ENCODE results near the gene USP14.
"Not testable (repeated sequence)": the region's sequence is repeated elsewhere in the genome, so short reads cannot be mapped to it uniquely, and the experiment has no call there.

USP14 gene

GRCh38 chr18:136433-136832, 21.9 kb upstream of the USP14 start:
- Histone ChIP-seq H3K9me2 (replicated peaks; ENCODE audit: control insufficient read depth, low read length) (no peaks in the 10 kb centered on the region), H3F3A (ENCODE audit: control insufficient read depth, insufficient read depth) (no peaks in the 10 kb centered on the region), H3K27ac (ENCODE audit: low read depth, low read length) (no peak overlapping the region), H4K20me1 (ENCODE audit: control insufficient read depth, insufficient read depth, low read depth, low read length) (no peaks in the 10 kb centered on the region), H3K4me1 (ENCODE audit: control insufficient read depth, low read length) (no peaks in the 10 kb centered on the region), H3K4me3 (ENCODE audit: low read length) (no peak overlapping the region), H3K79me2 (ENCODE audit: control insufficient read depth, low read length) (no peaks in the 10 kb centered on the region), H3K9me3 (ENCODE audit: control insufficient read depth, insufficient read depth, low read length) (no peaks in the 10 kb centered on the region; the same call in 1 of the 2 replicates), H3K4me2 (ENCODE audit: low read length) (no peak overlapping the region), H3K27me3 (ENCODE audit: control insufficient read depth, low read length) (no peaks in the 10 kb centered on the region), H3K36me3 (ENCODE audit: control insufficient read depth, low read length) (no peaks in the 10 kb centered on the region)
- TF ChIP-seq, protein P1, sequence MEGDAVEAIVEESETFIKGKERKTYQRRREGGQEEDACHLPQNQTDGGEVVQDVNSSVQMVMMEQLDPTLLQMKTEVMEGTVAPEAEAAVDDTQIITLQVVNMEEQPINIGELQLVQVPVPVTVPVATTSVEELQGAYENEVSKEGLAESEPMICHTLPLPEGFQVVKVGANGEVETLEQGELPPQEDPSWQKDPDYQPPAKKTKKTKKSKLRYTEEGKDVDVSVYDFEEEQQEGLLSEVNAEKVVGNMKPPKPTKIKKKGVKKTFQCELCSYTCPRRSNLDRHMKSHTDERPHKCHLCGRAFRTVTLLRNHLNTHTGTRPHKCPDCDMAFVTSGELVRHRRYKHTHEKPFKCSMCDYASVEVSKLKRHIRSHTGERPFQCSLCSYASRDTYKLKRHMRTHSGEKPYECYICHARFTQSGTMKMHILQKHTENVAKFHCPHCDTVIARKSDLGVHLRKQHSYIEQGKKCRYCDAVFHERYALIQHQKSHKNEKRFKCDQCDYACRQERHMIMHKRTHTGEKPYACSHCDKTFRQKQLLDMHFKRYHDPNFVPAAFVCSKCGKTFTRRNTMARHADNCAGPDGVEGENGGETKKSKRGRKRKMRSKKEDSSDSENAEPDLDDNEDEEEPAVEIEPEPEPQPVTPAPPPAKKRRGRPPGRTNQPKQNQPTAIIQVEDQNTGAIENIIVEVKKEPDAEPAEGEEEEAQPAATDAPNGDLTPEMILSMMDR (IDR thresholded peaks at IDR 0.05; ENCODE audit: low read depth, low read length, poor library complexity, severe bottlenecking): no peak
- no peak for TF ChIP-seq EZH2phosphoT487 (IDR thresholded peaks at IDR 0.05; ENCODE audit: borderline replicate concordance, low read length)

DNA sequence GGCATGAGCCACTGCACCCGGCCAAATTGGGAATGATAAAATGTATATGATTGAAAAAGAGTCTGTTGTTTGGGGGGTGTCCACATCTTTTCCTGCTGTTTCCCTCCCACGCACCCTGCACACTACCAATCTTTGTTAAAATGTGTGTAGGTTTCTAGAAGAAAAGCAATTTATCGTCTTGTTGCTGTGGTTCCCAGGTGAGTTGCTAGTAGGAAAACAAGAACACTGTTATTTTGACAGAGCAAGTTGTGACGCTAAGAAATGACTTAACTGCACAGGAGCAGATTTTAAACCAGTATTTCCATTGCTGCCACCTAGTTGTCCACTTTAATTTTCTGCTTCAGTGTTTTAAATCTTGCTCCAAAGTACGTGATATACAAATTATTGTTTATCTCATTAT, 21.0 kb upstream of the USP14 start:
- no peaks in the 10 kb centered on the region for H3F3A ChIP-seq (ENCODE audit: control insufficient read depth, insufficient read depth)
- no peaks in the 10 kb centered on the region for H3K79me2 ChIP-seq (ENCODE audit: control insufficient read depth, low read length)
- H3K4me1 ChIP-seq (ENCODE audit: control insufficient read depth, low read length): no peaks in the 10 kb centered on the region
- no peak overlapping the region for H3K4me3 ChIP-seq (ENCODE audit: low read length)
- no peaks in the 10 kb centered on the region for H3K27me3 ChIP-seq (ENCODE audit: control insufficient read depth, low read length)
- H3K9me2 ChIP-seq (replicated peaks; ENCODE audit: control insufficient read depth, low read length): no peaks in the 10 kb centered on the region
- H3K36me3 ChIP-seq (ENCODE audit: control insufficient read depth, low read length): no peaks in the 10 kb centered on the region
- no peak for TF ChIP-seq EZH2phosphoT487 (IDR thresholded peaks at IDR 0.05; ENCODE audit: borderline replicate concordance, low read length)
- TF ChIP-seq, protein P1 (IDR thresholded peaks at IDR 0.05; ENCODE audit: low read depth, low read length, poor library complexity, severe bottlenecking): no peak
- H4K20me1 ChIP-seq (ENCODE audit: control insufficient read depth, insufficient read depth, low read depth, low read length): no peaks in the 10 kb centered on the region
- no peaks in the 10 kb centered on the region; the same call in 1 of the 2 replicates for H3K9me3 ChIP-seq (ENCODE audit: control insufficient read depth, insufficient read depth, low read length)
- H3K27ac ChIP-seq (ENCODE audit: low read depth, low read length): no peak overlapping the region
- H3K4me2 ChIP-seq (ENCODE audit: low read length): no peak overlapping the region

GRCh38 chr18:140670-141266, 17.6 kb upstream of the USP14 start:
- no peak for TF ChIP-seq EZH2phosphoT487 (IDR thresholded peaks at IDR 0.05; ENCODE audit: borderline replicate concordance, low read length)
- TF ChIP-seq, protein P1 (IDR thresholded peaks at IDR 0.05; ENCODE audit: low read depth, low read length, poor library complexity, severe bottlenecking): no peak
- Histone ChIP-seq H3K9me3 (ENCODE audit: control insufficient read depth, insufficient read depth, low read length) (no peaks in the 10 kb centered on the region; the same call in 1 of the 2 replicates), H4K20me1 (ENCODE audit: control insufficient read depth, insufficient read depth, low read depth, low read length) (no peaks in the 10 kb centered on the region), H3K36me3 (ENCODE audit: control insufficient read depth, low read length) (no peaks in the 10 kb centered on the region), H3K9me2 (replicated peaks; ENCODE audit: control insufficient read depth, low read length) (no peaks in the 10 kb centered on the region), H3K27me3 (ENCODE audit: control insufficient read depth, low read length) (no peaks in the 10 kb centered on the region), H3K4me1 (ENCODE audit: control insufficient read depth, low read length) (no peaks in the 10 kb centered on the region), H3K27ac (ENCODE audit: low read depth, low read length) (no peak overlapping the region), H3F3A (ENCODE audit: control insufficient read depth, insufficient read depth) (no peaks in the 10 kb centered on the region), H3K4me3 (ENCODE audit: low read length) (no peak overlapping the region), H3K4me2 (ENCODE audit: low read length) (no peak overlapping the region), H3K79me2 (ENCODE audit: control insufficient read depth, low read length) (no peaks in the 10 kb centered on the region)

GRCh38 chr18:142624-143296, 15.6 kb upstream of the USP14 start:
- not testable (repeated sequence) for H3K4me1 ChIP-seq (ENCODE audit: control insufficient read depth, low read length); H3K27ac ChIP-seq (ENCODE audit: low read depth, low read length); H3K79me2 ChIP-seq (ENCODE audit: control insufficient read depth, low read length); H3K9me3 ChIP-seq (ENCODE audit: control insufficient read depth, insufficient read depth, low read length); H3K36me3 ChIP-seq (ENCODE audit: control insufficient read depth, low read length); H3F3A ChIP-seq (ENCODE audit: control insufficient read depth, insufficient read depth); H3K9me2 ChIP-seq (replicated peaks; ENCODE audit: control insufficient read depth, low read length); H4K20me1 ChIP-seq (ENCODE audit: control insufficient read depth, insufficient read depth, low read depth, low read length); H3K4me3 ChIP-seq (ENCODE audit: low read length); H3K27me3 ChIP-seq (ENCODE audit: control insufficient read depth, low read length); H3K4me2 ChIP-seq (ENCODE audit: low read length)

All from DOHH2 (cell line).